NK-92 (cell line): ENCODE results near the gene LYRM2.

Source experiments
- DNase-seq: peaks from one replicate; lab custom pipeline; 2025; ENCODE audit not compliant: unreplicated experiment; lab: John Stamatoyannopoulos, UW

LYRM2 gene

GRCh38 chr6:89562093-89562973, 76.2 kb downstream of the LYRM2 start:
- no peak for DNase-seq

- no peak for DNase-seq
Measured at GRCh38 chr6:89559487-89559886, 79.1 kb downstream of the LYRM2 start.

- no peak for DNase-seq
Measured at GRCh38 chr6:89555806-89556205, 82.7 kb downstream of the LYRM2 start.

- no peak for DNase-seq
Measured at GRCh38 chr6:89555031-89555430, 83.5 kb downstream of the LYRM2 start.

GRCh38 chr6:89554106-89554505, 84.4 kb downstream of the LYRM2 start:
- no peak for DNase-seq

- DNase-seq: no peak
Measured at GRCh38 chr6:89553431-89553830, 85.1 kb downstream of the LYRM2 start.

- no peak for DNase-seq
Measured at GRCh38 chr6:89547281-89547680, 91.3 kb downstream of the LYRM2 start.

GRCh38 chr6:89542866-89543265, 95.7 kb downstream of the LYRM2 start:
- no peak for DNase-seq

- no peak for DNase-seq
Measured at GRCh38 chr6:89542081-89542857, 96.3 kb downstream of the LYRM2 start.

- DNase-seq: no peak
Measured at GRCh38 chr6:89539779-89540178, 98.8 kb downstream of the LYRM2 start.

GRCh38 chr6:89536231-89536630, 102.3 kb downstream of the LYRM2 start:
- no peak for DNase-seq

GRCh38 chr6:89530982-89531381, 107.6 kb downstream of the LYRM2 start:
- no peak for DNase-seq

- DNase-seq: no peak
Measured at GRCh38 chr6:89528866-89529265, 109.7 kb downstream of the LYRM2 start.

- DNase-seq: no peak
Measured at GRCh38 chr6:89527634-89528033, 110.9 kb downstream of the LYRM2 start.

GRCh38 chr6:89526563-89526869, 112.0 kb downstream of the LYRM2 start:
- DNase-seq: no peak

- DNase-seq: no peak
Measured at GRCh38 chr6:89525786-89526562, 112.6 kb downstream of the LYRM2 start.

- DNase-seq: no peak
Measured at GRCh38 chr6:89522778-89523177, 115.8 kb downstream of the LYRM2 start.

- no peak for DNase-seq
Measured at GRCh38 chr6:89520736-89521135, 117.8 kb downstream of the LYRM2 start.

GRCh38 chr6:89518352-89519055, 120.0 kb downstream of the LYRM2 start:
- no peak for DNase-seq
